ENCODE measurements around the gene EIF2S1.
"Not testable (repeated sequence)": the region's sequence is repeated elsewhere in the genome, so short reads cannot be mapped to it uniquely, and the experiment has no call there.

Gene EIF2S1

GRCh38 chr14:67411370-67411769 is 51.2 kb downstream of the EIF2S1 start:
- no peak for DNase-seq (ENCODE audit: low spot score)

- DNase-seq (ENCODE audit: low spot score), result peak; percentile 56
Measured at GRCh38 chr14:67411820-67412421, 51.8 kb downstream of the EIF2S1 start, which contains the start of gene PLEK2. Gene PLEK2, minus strand, starts transcription at chr14:67412165. Its CDS starts 106 bp downstream, at chr14:67412059.

GRCh38 chr14:67413806-67414769 is 54.0 kb downstream of the EIF2S1 start:
- DNase-seq (ENCODE audit: low spot score), result peak; percentile 81

- DNase-seq (ENCODE audit: low spot score), result not testable (repeated sequence)
Measured at GRCh38 chr14:67415610-67416009, 55.5 kb downstream of the EIF2S1 start.

GRCh38 chr14:67416085-67416484 is 56.0 kb downstream of the EIF2S1 start:
- DNase-seq (ENCODE audit: low spot score), result no peak

GRCh38 chr14:67416810-67417209 is 56.7 kb downstream of the EIF2S1 start:
- no peak for DNase-seq (ENCODE audit: low spot score)

- DNase-seq (ENCODE audit: low spot score), result no peak
Measured at GRCh38 chr14:67417633-67418032, 57.5 kb downstream of the EIF2S1 start.

- no peak for DNase-seq (ENCODE audit: low spot score)
Measured at GRCh38 chr14:67418401-67419191, 58.5 kb downstream of the EIF2S1 start.

- DNase-seq (ENCODE audit: low spot score), result no peak
Measured at GRCh38 chr14:67420102-67420739, 60.1 kb downstream of the EIF2S1 start.

GRCh38 chr14:67421356-67422224 is 61.5 kb downstream of the EIF2S1 start:
- DNase-seq (ENCODE audit: low spot score), result no peak

- DNase-seq (ENCODE audit: low spot score), result no peak
Measured at GRCh38 chr14:67423424-67423823, 63.3 kb downstream of the EIF2S1 start.

- DNase-seq (ENCODE audit: low spot score), result no peak
Measured at GRCh38 chr14:67424539-67424938, 64.4 kb downstream of the EIF2S1 start.

GRCh38 chr14:67425608-67426007 is 65.5 kb downstream of the EIF2S1 start:
- DNase-seq (ENCODE audit: low spot score), result no peak

GRCh38 chr14:67426161-67426560 is 66.0 kb downstream of the EIF2S1 start:
- DNase-seq (ENCODE audit: low spot score), result no peak

GRCh38 chr14:67426983-67427606 is 67.0 kb downstream of the EIF2S1 start:
- peak; percentile 89 for DNase-seq (ENCODE audit: low spot score)

- peak; percentile 73 for DNase-seq (ENCODE audit: low spot score)
Measured at GRCh38 chr14:67428501-67429031, 68.4 kb downstream of the EIF2S1 start.

GRCh38 chr14:67429510-67430205 is 69.5 kb downstream of the EIF2S1 start:
- DNase-seq (ENCODE audit: low spot score), result no peak

GRCh38 chr14:67432050-67432564 is 72.0 kb downstream of the EIF2S1 start:
- DNase-seq (ENCODE audit: low spot score), result no peak

- DNase-seq (ENCODE audit: low spot score), result no peak
Measured at GRCh38 chr14:67435603-67436002, 75.5 kb downstream of the EIF2S1 start.
